Measurements from ENCODE around the gene PIK3AP1.
A peak's percentile ranks its signal among the peaks of the same experiment; 100 is the strongest.

The PIK3AP1 gene

DNA sequence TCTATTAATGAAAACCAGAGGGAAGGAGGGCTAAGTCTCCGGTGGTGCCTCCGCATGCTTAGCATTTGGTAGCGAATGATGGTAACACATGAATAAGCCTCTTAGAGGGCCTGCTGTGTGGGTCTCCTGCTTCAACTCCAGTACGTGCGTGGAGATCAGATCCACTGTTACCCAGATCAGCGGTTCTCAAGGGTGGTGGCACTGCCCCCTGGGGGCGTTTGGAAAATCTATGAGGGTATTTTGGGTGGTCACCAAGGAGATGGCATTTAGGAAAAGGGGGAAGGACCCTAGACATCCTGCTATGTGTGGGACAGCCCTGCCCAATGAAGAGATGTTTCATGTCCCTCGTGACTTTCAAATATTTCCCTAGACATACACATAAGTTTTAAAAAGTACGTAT, 76.4 kb downstream of the PIK3AP1 start:
- DNase-seq (ENCODE audit: low read depth) = no peak
- TF ChIP-seq, protein P1, sequence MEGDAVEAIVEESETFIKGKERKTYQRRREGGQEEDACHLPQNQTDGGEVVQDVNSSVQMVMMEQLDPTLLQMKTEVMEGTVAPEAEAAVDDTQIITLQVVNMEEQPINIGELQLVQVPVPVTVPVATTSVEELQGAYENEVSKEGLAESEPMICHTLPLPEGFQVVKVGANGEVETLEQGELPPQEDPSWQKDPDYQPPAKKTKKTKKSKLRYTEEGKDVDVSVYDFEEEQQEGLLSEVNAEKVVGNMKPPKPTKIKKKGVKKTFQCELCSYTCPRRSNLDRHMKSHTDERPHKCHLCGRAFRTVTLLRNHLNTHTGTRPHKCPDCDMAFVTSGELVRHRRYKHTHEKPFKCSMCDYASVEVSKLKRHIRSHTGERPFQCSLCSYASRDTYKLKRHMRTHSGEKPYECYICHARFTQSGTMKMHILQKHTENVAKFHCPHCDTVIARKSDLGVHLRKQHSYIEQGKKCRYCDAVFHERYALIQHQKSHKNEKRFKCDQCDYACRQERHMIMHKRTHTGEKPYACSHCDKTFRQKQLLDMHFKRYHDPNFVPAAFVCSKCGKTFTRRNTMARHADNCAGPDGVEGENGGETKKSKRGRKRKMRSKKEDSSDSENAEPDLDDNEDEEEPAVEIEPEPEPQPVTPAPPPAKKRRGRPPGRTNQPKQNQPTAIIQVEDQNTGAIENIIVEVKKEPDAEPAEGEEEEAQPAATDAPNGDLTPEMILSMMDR (IDR thresholded peaks at IDR 0.05; ENCODE audit: low read depth, low read length, missing control alignments) = no peak
- no peak overlapping the region for H3K4me3 ChIP-seq (ENCODE audit: low read depth, low read length)
- in situ Hi-C loops (cut with HindIII; ENCODE audit: low sequenced_read_pairs) = no loop called here

DNA sequence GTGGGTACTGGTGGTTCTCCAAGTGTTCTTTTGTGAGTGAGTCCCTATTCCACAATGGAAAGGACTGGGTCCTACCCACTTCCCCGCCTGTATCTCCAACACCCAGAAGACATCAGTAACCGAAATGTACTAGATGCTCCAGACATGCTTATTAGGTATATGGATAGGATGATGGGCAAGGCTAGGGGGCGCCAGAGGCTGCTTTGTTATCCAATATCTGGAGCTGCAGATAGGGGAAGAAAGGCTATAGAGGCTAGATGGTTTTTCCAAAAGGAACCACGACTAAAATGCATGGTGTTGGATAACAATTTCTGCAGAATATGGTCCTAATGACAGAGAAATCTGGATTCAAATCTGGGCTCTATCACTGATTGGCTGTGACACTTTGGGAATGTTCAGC, 77.3 kb downstream of the PIK3AP1 start:
- no peak for DNase-seq (ENCODE audit: low read depth)
- H3K4me3 ChIP-seq (ENCODE audit: low read depth, low read length) = no peak overlapping the region
- in situ Hi-C loops (cut with HindIII; ENCODE audit: low sequenced_read_pairs) = no loop called here
- TF ChIP-seq, protein P1 (IDR thresholded peaks at IDR 0.05; ENCODE audit: low read depth, low read length, missing control alignments) = peak; percentile 43

DNA sequence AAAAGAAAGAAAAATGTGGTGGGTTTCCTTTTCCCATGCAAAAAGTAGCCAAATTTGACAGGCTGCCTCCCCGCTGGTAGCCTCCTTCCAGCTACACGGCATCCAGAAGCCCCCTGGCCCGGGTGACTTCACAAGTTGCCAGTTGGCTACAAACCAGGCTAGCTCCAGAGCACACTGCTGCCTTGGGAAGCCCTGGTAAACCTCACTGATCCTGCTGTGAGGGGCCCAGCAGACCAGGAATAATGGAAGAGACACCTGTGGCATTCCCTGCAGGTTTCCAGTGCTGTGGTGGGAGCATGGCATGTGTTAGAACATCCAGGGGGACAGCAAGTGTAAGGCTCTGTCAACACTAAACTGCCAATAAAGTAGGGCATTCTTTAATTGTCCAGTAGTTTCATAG, 77.8 kb downstream of the PIK3AP1 start:
- DNase-seq (ENCODE audit: low read depth) = no peak
- no peak overlapping the region for H3K4me3 ChIP-seq (ENCODE audit: low read depth, low read length)
- TF ChIP-seq, protein P1 (IDR thresholded peaks at IDR 0.05; ENCODE audit: low read depth, low read length, missing control alignments) = no peak
- in situ Hi-C loops (cut with HindIII; ENCODE audit: low sequenced_read_pairs) = no loop called here

DNA sequence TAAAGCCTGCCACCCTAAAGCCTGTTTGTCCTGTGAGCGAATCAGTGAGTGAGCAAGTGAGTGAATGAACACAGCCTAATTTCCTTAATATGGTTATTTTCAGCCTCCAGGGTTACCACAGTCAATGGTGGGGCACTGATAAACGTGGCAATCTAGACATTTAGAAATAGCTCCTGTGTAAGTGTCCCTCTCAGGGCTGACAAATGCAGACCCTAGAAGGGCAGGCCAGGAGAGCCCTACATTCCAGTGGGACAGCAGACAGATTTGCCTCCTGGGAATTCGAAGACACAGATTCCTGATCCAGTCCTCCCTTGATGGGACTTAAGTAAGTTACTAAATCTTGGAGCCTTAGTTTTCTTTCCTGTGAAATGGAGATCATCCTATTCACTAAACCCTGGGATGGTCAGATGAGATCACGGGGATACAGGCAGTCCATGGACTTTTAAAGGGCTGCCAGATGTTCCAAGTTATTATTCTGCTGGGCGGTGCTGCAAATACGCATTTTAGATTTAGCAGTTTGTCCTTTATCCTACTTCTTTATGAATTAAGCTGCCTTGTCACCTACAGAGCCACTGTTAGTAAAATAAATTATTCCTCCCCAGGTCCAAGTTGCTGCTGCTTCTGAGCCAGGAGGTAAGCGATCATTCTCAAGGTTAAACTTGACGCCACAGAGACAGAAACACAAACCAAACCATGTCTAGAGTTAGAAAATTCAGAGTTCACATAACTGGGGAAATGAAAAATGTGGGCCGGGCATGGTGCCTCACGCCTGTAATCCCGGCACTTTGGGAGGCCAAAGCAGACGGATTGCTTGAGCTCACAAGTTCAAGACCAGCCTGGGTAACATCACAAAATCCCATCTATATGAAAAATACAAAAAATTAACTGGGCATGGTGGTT, 78.7 kb downstream of the PIK3AP1 start:
- DNase-seq (ENCODE audit: low read depth) = no peak
- no peak overlapping the region for H3K4me3 ChIP-seq (ENCODE audit: low read depth, low read length)
- in situ Hi-C loops (cut with HindIII; ENCODE audit: low sequenced_read_pairs) = no loop called here
- TF ChIP-seq, protein P1 (IDR thresholded peaks at IDR 0.05; ENCODE audit: low read depth, low read length, missing control alignments) = no peak

DNA sequence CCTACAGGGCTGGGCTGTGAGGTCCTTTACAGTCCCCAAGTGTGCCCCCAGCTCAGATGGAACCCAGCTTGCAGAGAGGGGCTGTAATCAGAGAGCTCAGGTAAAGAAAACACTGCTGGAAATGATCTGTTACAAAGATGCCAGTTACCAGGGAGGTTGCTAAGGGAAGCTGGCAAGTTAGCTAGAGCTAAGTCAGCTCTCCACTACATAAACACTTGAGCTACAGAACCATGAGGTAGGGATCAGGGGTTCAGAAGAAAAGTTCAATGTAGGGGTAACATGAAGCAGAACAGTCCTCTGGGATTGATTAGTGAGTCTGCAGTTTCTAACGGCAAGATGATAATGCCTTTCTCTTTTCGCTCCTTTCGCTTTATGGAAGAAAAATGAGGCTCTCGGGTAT, 80.4 kb downstream of the PIK3AP1 start:
- in situ Hi-C loops (cut with HindIII; ENCODE audit: low sequenced_read_pairs) = no loop called here
- TF ChIP-seq, protein P1 (IDR thresholded peaks at IDR 0.05; ENCODE audit: low read depth, low read length, missing control alignments) = no peak
- no peak overlapping the region for H3K4me3 ChIP-seq (ENCODE audit: low read depth, low read length)
- no peak for DNase-seq (ENCODE audit: low read depth)

DNA sequence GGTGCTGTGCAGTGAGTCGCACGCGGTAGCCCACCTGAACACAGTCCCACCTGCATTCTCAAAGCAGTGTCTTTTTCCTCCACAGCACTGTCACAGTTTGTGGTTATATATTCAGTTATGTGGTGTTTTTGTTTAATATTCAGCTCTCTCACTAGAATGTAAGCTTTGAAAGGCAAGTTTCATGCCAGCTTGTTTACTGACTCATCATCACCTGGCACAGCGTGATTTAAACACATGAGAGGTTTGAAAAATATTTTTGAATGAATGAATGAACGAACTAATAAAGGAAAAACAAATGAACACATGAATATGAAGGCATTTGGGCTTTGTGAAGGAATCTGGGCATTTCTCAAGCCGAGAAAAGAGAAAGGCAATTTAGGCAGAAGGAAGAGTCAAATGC, 81.6 kb downstream of the PIK3AP1 start:
- TF ChIP-seq, protein P1 (IDR thresholded peaks at IDR 0.05; ENCODE audit: low read depth, low read length, missing control alignments) = no peak
- no peak for DNase-seq (ENCODE audit: low read depth)
- in situ Hi-C loops (cut with HindIII; ENCODE audit: low sequenced_read_pairs) = no loop called here
- no peak overlapping the region for H3K4me3 ChIP-seq (ENCODE audit: low read depth, low read length)

All from astrocyte of the cerebellum (primary cell).